Lower lobe of right lung (tissue), 2 donors: Measurements from ENCODE around the gene ACACA. TPM values are rescaled to one million over a fixed set of nuclear protein-coding genes. Genes with fewer than 3 reads are reported as not detected.

Experiments used
- ATAC-seq, 2 donors: fragments of 200-7000 bp; cut with Tn5 transposase; one replicate each; pipeline ENCODE4 v1.9.1; 2020 to 2022; ENCODE audit warnings: mild to moderate bottlenecking in 2 of 2, moderate library complexity in 2 of 2
- DNase-seq: peaks from one replicate; pipeline ENCODE4 v3.0.0-alpha.2; 2020
- H3K27ac ChIP-seq: fragments of 200-600 bp; one replicate; pipeline ENCODE4 v1.8.0; 2022
- H3K27me3 ChIP-seq: fragments of 200-600 bp; one replicate; pipeline ENCODE4 v1.8.0; 2022; ENCODE audit warnings: low read depth
- H3K36me3 ChIP-seq: fragments of 200-600 bp; one replicate; pipeline ENCODE4 v1.8.0; 2022; ENCODE audit warnings: mild to moderate bottlenecking
- H3K4me1 ChIP-seq: fragments of 200-600 bp; one replicate; pipeline ENCODE4 v1.8.0; 2022
- H3K4me3 ChIP-seq: fragments of 200-600 bp; one replicate; pipeline ENCODE4 v1.8.0; 2022; ENCODE audit warnings: mild to moderate bottlenecking
- H3K9me3 ChIP-seq: fragments of 200-600 bp; one replicate; pipeline ENCODE4 v1.8.0; 2022
- intact Hi-C: fragments of 100-400 bp; cut with DNase I; formaldehyde crosslinking; loops from one replicate; pipeline ENCODE4 v1.11.0; 2022
- total RNA-seq: library from RNA; stranded (reverse); fragmentation: NEBNext Ultra II Directional; extraction: Animal tissue kit (Norgen Biotek cat#: 25700); gene quantifications from one replicate; pipeline ENCODE4 v1.2.1, GENCODE V29; 2021
- TF ChIP-seq, protein P1 (sequence below): fragments of 200-600 bp; IDR thresholded peaks from one replicate; pipeline ENCODE4 v1.8.0; 2022; ENCODE audit warnings: antibody characterized with exemption, mild to moderate bottlenecking
- donor health status: DM: no; HTN: yes; CAD: no; lungs with severe emphysema.

Gene ACACA
- total RNA-seq, 1 donor from 2014 or later, result 132 TPM

DNA sequence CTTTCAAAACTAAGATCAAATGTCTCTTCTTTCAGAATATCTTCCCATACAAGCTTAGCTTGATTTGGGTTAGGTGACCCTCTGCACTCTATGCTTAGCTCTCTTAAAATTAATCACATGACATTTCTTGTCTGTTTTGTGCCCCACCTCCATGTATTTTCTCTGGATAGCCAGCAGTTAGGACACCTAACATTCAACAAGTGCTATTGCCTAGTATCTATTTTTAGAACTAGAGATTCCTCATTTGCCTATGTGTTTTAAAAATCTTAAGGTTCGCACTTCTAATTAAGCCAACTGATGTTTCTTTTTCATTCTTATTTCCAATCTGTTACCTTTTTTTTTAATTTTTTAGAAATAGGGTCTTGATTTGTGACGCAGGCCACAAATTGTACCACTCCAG, 160.6 kb downstream of the ACACA start:
- H3K27me3 ChIP-seq, result no peaks in the 10 kb centered on the region
- DNase-seq (no peak), ATAC-seq (no peak)
- peaks cover 99% of the 10 kb centered on the region for H3K36me3 ChIP-seq
- no peaks in the 10 kb centered on the region for H3K4me1 ChIP-seq
- TF ChIP-seq, protein P1, sequence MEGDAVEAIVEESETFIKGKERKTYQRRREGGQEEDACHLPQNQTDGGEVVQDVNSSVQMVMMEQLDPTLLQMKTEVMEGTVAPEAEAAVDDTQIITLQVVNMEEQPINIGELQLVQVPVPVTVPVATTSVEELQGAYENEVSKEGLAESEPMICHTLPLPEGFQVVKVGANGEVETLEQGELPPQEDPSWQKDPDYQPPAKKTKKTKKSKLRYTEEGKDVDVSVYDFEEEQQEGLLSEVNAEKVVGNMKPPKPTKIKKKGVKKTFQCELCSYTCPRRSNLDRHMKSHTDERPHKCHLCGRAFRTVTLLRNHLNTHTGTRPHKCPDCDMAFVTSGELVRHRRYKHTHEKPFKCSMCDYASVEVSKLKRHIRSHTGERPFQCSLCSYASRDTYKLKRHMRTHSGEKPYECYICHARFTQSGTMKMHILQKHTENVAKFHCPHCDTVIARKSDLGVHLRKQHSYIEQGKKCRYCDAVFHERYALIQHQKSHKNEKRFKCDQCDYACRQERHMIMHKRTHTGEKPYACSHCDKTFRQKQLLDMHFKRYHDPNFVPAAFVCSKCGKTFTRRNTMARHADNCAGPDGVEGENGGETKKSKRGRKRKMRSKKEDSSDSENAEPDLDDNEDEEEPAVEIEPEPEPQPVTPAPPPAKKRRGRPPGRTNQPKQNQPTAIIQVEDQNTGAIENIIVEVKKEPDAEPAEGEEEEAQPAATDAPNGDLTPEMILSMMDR, result no peak
- no peak overlapping the region for H3K4me3 ChIP-seq
- no peak overlapping the region for H3K27ac ChIP-seq
- intact Hi-C loops, result no loop called here
- H3K9me3 ChIP-seq, result no peaks in the 10 kb centered on the region

GRCh38 chr17:37240381-37240780, 166.3 kb downstream of the ACACA start:
- ATAC-seq (peak in 1 of 2 donors; percentile 44), DNase-seq (no peak)
- H3K27me3 ChIP-seq, result no peaks in the 10 kb centered on the region
- H3K9me3 ChIP-seq, result no peaks in the 10 kb centered on the region
- peaks cover 86% of the 10 kb centered on the region for H3K36me3 ChIP-seq
- H3K4me3 ChIP-seq, result no peak overlapping the region
- TF ChIP-seq, protein P1, result no peak
- intact Hi-C loops, result no loop called here
- H3K27ac ChIP-seq, result no peak overlapping the region
- H3K4me1 ChIP-seq, result no peaks in the 10 kb centered on the region

DNA sequence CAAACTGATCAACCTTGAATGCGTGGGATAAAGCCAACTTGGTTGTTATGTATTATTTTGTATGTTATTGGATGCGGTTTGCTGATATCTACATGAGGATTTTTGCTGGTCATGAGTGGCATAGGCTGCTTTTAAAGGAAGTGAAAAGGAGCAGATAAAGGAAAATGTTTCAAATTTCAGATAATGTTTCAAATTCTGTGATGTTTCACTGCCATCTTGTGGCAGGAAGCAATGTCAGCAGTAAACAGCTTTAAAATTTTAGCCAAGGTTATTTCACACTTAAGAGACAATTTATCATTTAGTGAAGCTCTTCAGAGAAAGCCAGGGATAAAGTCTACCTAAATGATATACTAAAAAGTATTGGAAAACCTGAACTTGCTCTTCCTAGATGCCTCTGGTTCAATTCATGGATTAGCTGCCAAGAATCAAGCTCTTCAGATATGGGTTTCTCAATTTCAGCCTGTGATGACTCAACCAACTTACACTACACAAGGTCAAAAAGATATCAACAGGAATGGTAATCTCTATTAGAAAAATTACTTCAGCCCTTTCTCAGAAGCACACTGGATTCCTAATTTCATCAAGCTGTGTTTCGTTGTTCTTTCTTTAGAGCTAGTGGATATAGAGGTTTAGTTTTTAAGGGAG, 166.8 kb downstream of the ACACA start:
- no peaks in the 10 kb centered on the region for H3K9me3 ChIP-seq
- no peak overlapping the region for H3K27ac ChIP-seq
- ATAC-seq, result peak in 1 of 2 donors; percentile 81
- H3K4me3 ChIP-seq, result no peak overlapping the region
- H3K4me1 ChIP-seq, result no peaks in the 10 kb centered on the region
- H3K36me3 ChIP-seq, result peaks cover 86% of the 10 kb centered on the region
- TF ChIP-seq, protein P1, result peak; percentile 56
- no peaks in the 10 kb centered on the region for H3K27me3 ChIP-seq
- no peak for DNase-seq
- intact Hi-C loops, result no loop called here

DNA sequence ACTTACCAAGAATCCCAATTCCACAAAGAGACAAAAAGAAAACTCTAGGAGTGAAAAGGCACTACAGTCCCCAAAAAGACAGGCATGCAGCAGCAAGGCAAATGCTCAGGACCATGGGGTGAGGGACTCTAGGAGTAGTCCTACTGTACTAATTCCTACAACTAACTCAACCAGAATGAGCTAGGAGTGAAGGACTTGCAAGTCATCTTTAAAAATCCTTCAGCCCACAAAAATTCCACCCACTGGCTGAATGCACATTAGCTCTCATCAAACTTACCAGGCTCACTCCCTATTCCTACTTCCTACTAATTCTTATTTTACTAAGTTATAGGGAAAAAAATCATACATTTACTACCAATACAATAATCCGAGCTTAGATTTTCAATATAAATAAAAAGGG, 172.5 kb downstream of the ACACA start:
- no peak overlapping the region for H3K4me3 ChIP-seq
- intact Hi-C loops, result no loop called here
- peaks cover 79% of the 10 kb centered on the region for H3K36me3 ChIP-seq
- no peak for ATAC-seq
- no peaks in the 10 kb centered on the region for H3K9me3 ChIP-seq
- H3K4me1 ChIP-seq, result no peaks in the 10 kb centered on the region
- no peaks in the 10 kb centered on the region for H3K27me3 ChIP-seq
- TF ChIP-seq, protein P1, result no peak
- H3K27ac ChIP-seq, result no peak overlapping the region
- no peak for DNase-seq

GRCh38 chr17:37233036-37233435, 173.6 kb downstream of the ACACA start:
- Histone ChIP-seq H3K27me3 (no peaks in the 10 kb centered on the region), H3K4me3 (no peak overlapping the region), H3K9me3 (no peaks in the 10 kb centered on the region), H3K27ac (no peak overlapping the region), H3K4me1 (no peaks in the 10 kb centered on the region), H3K36me3 (peaks cover 75% of the 10 kb centered on the region)
- TF ChIP-seq, protein P1, result no peak
- intact Hi-C loops, result no loop called here
- DNase-seq (no peak), ATAC-seq (no peak)
